GM19099 (cell line): Measurements from ENCODE around the gene GLTP.

Experiments
- POLR2A ChIP-seq: IDR thresholded peaks from 3 replicates; pipeline ENCODE4 v1.6.1; 2011; ENCODE audit warnings: low read depth; ENCODE audit not compliant: insufficient read length; ENCODE audit errors: extremely low read depth

The GLTP gene

DNA sequence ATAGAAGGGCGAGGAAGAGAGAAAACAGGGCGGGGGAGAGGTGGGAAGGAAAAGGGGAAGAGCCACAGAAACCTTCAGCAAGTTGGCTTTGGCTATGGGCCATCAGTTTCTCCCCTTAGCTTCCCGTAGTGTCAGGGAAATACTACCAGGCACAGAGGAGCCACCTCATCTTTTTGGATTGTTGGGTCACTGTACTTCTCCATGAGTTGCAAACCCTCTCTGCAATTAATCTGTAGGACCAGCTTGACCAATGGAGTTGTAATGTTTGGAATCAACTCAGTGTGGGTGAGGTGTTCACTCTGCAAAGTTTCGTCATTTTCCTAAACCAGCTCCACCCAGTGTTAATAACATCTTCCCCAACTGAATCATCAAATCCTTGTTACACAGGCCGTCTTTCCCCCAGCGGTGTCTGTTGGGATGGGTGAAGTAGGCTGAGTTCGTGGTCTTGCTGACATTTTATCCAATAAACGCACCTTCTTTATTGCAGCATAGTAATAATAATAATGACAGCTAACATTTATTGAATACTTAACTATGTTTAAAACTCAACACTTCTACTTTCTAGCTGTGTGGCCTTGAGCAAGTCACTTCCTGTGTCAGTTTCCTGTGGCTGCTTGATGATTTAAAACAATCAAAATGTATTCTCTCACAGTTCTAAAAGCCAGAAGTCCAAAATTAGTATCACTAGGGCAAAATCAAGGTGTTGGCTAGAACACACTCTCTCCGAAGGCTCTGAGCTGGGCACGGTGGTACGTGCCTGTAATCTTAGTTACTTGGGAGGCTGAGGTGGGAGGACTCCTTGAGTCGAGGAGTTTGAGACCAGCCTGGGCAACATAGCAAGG lies 8.1 kb upstream of the GLTP start:
- no peak for TF ChIP-seq POLR2A

DNA sequence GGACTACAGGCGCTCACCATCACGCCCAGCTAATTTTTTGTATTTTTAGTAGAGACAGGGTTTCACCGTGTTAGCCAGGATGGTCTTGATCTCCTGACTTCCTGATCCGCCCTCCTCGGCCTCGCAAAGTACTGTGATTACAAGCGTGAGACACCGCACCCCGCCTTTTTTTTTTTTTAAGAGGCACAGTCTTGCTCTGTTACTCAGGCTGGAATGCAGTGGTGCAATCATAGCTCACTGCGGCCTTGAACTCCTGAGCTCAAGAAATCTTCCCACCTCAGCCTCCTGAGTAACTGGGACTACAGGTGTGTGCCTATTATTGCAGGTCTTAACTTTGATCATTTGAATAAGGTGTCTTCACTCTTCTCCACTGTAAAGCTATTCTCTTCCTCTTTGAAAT lies 5.3 kb upstream of the GLTP start:
- TF ChIP-seq POLR2A = no peak

DNA sequence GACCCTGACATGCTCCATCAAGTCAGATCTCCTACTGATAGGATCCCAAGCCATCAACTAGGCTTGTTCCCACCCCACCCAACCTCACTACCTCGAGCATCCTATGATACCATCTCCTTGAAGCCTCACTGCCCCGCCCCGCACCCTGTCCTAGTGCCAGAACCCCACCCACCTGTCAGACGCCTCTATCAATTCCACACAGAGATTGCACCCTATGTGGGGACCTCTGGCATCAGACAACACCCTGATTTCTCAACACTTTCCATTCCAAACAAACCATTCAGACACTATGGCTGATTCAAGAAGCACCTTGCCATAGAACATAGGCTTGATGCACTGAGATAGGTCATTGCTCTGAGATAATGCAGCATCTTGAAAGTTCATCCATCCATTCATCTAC lies 3.1 kb upstream of the GLTP start:
- no peak for TF ChIP-seq POLR2A

GRCh38 chr12:109881752-109882151 lies 1.4 kb upstream of the GLTP start:
- no peak for TF ChIP-seq POLR2A

DNA sequence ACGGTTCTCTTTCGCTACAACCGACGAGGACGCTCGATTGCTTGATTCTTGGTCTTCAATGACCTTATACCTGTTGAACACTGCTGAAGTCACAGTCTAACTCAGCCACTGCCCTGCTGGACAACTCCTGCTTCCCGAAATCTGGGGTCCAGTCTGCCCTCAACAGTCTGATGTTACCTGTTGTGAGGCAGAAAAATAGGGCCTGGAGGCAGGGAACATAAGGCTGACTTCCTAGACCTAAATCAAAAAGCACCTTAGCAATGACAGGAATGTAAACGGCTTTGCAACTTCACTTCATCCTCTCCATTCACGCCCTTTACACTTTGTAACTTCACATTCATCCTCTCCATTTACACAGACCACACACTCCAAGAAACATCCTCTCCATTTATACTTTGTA lies 597 bp upstream of the GLTP start:
- no peak for TF ChIP-seq POLR2A

DNA sequence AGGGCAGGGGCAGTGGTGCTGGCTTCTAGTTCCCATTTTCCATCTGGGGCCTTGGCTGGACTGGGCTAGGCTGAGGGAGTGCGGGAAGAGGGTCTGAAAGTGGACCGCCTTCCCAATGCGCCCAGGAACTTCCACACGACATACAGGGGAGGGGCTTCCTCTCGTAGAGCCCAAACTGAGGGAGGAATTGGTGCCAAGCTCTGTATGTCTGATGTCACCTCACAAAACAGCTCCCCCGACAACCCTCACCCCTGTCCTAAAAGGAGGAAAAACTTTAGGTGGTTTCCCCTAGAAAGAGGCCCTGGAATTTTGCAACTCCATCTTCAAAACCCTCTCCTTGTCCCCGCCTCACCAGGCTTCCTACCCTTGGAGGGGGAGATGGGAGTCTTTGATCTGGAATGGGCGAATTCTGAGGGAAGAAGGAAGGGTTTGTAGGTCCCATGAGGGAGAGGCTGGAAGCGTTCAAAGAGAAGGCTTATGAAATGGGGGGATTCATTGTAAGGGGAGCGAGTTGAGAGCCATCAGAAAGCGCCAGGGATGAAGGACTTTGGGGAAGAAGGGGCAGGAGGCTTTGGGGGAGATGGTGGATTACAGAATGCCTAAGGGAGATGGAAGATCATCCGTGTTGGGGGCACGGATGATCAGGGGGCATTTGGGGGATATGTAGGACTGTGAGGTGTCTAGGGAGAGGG lies 844 bp downstream of the GLTP start:
- no peak for TF ChIP-seq POLR2A

DNA sequence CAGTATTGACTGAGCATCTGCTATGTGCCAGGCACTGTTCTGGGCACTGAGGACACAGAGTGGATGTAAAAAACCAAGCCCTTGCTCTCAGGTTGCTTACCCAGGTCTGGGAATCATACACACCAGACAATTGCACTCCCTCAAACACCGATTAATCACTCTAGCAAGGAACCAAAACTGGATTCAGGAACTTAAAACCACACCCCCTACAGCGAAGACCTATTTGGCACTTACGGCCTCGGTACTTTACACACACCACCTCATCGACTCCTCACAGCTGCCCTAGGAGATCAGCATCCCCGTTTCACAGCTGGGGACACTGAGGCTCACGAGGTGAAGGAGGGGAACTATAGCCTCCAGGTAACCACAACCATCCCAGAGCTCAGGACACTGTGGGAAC lies 1.6 kb downstream of the GLTP start:
- no peak for TF ChIP-seq POLR2A

- TF ChIP-seq POLR2A = no peak
These were observed 2.1 kb downstream of the GLTP start for GRCh38 chr12:109878247-109878625.

DNA sequence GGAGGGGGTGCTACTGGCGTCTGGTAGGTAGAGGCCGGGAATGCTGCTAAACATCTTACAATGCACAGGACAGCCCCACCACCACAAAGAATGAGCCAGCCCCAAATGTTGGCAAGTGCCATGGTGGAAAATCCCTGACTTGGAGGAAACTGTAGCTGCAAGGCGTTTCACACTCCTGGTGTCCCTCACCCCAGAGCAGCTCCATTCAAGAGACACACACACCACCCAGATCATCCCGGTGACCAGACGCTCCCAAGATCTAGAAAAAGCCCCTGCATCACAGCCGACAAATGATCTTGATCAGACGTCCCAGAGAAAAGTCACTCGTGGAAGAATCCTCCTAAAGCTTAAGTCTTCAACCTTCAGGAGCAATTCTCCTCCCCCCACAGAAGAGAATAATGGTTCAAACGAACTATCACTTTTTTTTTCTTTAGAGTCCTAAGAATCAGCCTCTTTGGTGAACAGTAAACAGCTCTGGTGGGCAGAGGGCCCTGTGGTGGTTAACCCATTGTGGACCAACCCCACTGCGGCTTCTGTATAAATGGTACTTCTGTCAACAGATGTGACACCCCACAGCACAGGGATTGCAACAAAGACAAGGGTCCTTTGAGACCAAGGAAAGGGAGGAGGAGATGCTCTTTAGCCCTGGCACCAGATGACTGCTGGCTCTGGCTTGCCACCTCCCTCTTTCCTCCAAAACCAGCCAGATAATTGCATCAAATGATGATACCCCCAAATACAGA lies 2.7 kb downstream of the GLTP start:
- no peak for TF ChIP-seq POLR2A

DNA sequence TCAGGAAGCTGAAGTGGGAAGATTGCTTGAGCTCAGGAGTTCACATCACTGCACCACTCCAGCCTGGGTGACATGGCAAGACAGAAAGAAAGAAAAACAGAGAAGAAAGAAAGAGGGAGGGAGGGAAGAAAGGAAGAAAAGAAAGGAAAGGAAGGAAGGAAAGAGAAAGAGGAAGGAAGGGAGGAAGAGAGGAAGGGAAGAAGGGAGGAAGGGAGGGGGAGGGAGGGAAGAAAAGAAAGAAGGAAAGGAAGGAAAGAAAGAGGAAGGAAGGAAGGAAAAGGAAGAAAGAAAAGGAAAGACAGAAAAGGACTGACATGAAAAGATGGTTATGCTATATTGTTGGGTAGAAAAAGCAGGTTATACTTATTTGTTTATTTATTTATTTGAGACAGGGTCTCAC lies 3.9 kb downstream of the GLTP start:
- no peak for TF ChIP-seq POLR2A

DNA sequence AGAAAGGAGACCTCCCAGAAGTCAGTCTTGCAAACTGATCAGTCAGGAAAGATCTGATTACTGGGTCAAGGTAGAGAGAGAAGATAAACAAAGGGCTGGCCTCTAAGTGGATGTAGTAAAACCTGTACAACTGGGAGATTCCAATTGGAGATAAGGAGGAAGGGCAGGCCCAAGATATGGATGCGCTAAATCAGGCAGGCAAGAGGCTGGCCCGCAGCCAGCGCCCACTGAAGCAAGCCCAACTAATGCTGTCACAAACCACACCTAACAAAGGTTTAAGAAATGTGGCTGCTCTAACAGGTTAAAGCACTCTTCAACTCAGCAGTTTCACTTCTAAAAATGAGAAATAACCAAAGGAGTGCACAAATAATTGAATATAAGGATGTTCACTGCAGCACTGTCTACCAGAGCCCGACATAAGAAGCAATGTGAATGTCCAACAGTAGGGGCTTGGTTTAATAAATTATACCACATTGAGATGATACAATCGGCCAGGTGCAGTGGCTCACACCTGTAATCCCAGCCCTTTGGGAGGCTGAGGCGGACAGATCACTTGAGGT lies 4.7 kb downstream of the GLTP start:
- no peak for TF ChIP-seq POLR2A

- TF ChIP-seq POLR2A = no peak
These were observed 6.7 kb downstream of the GLTP start for GRCh38 chr12:109873653-109874052.

- no peak for TF ChIP-seq POLR2A
These were observed 8.6 kb downstream of the GLTP start for GRCh38 chr12:109871668-109872314.

DNA sequence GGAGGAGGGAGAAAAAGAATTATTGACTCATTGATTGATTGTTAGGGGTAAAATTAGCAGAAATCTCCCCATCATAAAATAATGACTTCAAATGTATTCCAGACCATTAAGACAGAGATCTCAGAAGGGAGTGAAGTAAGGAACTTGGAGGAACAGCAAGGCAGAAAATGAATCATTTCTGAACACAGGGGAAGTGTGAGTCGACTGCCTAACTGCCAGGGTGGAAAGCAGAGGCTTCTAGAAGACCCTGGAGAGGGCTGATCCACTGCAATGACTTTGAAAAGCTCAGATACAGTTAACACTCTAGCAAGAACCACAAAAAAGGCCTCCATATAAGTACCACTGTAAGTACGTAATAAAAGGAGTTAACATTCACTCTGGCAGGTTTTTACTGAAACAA lies 9.7 kb downstream of the GLTP start:
- TF ChIP-seq POLR2A = no peak
